A673 (cell line): ENCODE results near the gene PSME3IP1.

Experiments used
- CTCF ChIP-seq: fragments of 300-800, 200-600 bp; sonication (generic); conservative IDR thresholded peaks from 2 replicates; pipeline ENCODE4 v1.5.1; 2017; ENCODE audit warnings: low read depth, mild to moderate bottlenecking, antibody characterized with exemption, low read length, moderate library complexity, mixed read lengths
- EZH2 ChIP-seq: fragments of 200-600 bp; sonication (generic); IDR thresholded peaks from 2 replicates; pipeline ENCODE4 v1.6.1; 2017; ENCODE audit warnings: borderline replicate concordance, low read depth, mild to moderate bottlenecking, mixed read lengths, antibody characterized with exemption, low read length; ENCODE audit not compliant: poor library complexity, severe bottlenecking

- TF ChIP-seq EZH2 (no peak), CTCF (no peak)
These were observed 79.1 kb downstream of the PSME3IP1 start for GRCh38 chr16:57106767-57107166.
